Tibial artery (tissue), 4 donors: ENCODE results near the gene THOC1.

Experiments
- DNase-seq, 2 donors: peaks; one replicate each; pipeline ENCODE4 v3.0.0-alpha.2; 2019
- H3K27ac ChIP-seq, 2 donors: fragments of 200-600 bp; sonication (generic) in 1 of 2; 1 replicate in 1 of 2; 2 replicates in 1 of 2; pipeline ENCODE4 v1.5.1; 2018 to 2019; ENCODE audit warnings: mild to moderate bottlenecking in 1 of 2
- H3K27me3 ChIP-seq, 2 donors: fragments of 200-600 bp; sonication (generic) in 1 of 2; one replicate each; pipeline versions ENCODE4 v1.5.1 to v1.6.0; 2016 to 2019
- H3K36me3 ChIP-seq, 3 donors: fragments of 200-600 bp; sonication (generic) in 2 of 3; one replicate each; pipeline ENCODE4 v1.5.1; 2016 to 2019; ENCODE audit warnings: mild to moderate bottlenecking in 2 of 3
- H3K4me1 ChIP-seq, 4 donors: fragments of 200-600 bp; sonication (generic) in 2 of 4; 1 replicate in 3 of 4; 2 replicates in 1 of 4; pipeline ENCODE4 v1.5.1; 2016 to 2019
- H3K4me3 ChIP-seq, 2 donors: fragments of 200-600 bp; sonication (generic) in 1 of 2; 1 replicate in 1 of 2; 2 replicates in 1 of 2; pipeline ENCODE4 v1.5.1; 2018 to 2019; ENCODE audit warnings: mild to moderate bottlenecking in 2 of 2
- H3K9me3 ChIP-seq, 3 donors: fragments of 200-600 bp; sonication (generic) in 1 of 3; one replicate each; pipeline ENCODE4 v1.5.1; 2016 to 2019
- intact Hi-C: fragments of 100-400 bp; cut with DNase I; formaldehyde crosslinking; loops from one replicate; pipeline ENCODE4 v1.15.0; 2023; ENCODE audit warnings: low total_unique reads
- TF ChIP-seq, protein P1 (sequence below), 2 experiments: fragments of 200-600 bp in 1 of 2; fragments of 450-650 bp in 1 of 2; IDR thresholded peaks; one replicate each; pipeline ENCODE4 v1.5.1; 2017 to 2019; ENCODE audit warnings: antibody characterized with exemption in 2 of 2, mild to moderate bottlenecking in 1 of 2, moderate library complexity in 1 of 2

THOC1 gene

DNA sequence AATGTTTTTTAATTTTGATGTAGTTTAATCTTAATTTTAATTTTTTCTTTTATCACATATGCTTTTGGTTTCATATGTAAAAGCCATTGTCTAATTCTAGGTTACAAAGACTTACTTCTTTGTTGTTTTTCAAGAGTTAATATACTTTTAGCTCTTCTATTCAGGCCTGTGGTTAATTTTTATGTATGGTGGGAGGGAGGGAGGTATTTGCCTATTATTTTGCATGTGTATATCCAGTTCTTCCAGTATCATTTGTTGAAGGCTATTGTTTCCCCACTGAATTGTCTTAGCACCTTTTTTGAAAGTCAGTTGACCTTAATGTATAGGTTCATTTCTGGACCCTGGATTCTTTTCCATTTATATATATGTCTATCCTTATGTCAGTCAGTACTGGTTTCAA is 86.1 kb downstream of the THOC1 start:
- intact Hi-C loops, result no loop called here
- no peaks in the 10 kb centered on the region for H3K27me3 ChIP-seq
- TF ChIP-seq, protein P1, sequence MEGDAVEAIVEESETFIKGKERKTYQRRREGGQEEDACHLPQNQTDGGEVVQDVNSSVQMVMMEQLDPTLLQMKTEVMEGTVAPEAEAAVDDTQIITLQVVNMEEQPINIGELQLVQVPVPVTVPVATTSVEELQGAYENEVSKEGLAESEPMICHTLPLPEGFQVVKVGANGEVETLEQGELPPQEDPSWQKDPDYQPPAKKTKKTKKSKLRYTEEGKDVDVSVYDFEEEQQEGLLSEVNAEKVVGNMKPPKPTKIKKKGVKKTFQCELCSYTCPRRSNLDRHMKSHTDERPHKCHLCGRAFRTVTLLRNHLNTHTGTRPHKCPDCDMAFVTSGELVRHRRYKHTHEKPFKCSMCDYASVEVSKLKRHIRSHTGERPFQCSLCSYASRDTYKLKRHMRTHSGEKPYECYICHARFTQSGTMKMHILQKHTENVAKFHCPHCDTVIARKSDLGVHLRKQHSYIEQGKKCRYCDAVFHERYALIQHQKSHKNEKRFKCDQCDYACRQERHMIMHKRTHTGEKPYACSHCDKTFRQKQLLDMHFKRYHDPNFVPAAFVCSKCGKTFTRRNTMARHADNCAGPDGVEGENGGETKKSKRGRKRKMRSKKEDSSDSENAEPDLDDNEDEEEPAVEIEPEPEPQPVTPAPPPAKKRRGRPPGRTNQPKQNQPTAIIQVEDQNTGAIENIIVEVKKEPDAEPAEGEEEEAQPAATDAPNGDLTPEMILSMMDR (IDR thresholded peaks at IDR 0.05), result no peak
- peaks cover 8 to 32% (median 31%) of the 10 kb centered on the region in 3 donors for H3K36me3 ChIP-seq
- H3K27ac ChIP-seq, result no peak overlapping the region
- no peaks in the 10 kb centered on the region for H3K9me3 ChIP-seq
- peaks cover 0 to 20% (median 10%) of the 10 kb centered on the region in 4 donors for H3K4me1 ChIP-seq
- no peak overlapping the region for H3K4me3 ChIP-seq
- DNase-seq, result no peak

DNA sequence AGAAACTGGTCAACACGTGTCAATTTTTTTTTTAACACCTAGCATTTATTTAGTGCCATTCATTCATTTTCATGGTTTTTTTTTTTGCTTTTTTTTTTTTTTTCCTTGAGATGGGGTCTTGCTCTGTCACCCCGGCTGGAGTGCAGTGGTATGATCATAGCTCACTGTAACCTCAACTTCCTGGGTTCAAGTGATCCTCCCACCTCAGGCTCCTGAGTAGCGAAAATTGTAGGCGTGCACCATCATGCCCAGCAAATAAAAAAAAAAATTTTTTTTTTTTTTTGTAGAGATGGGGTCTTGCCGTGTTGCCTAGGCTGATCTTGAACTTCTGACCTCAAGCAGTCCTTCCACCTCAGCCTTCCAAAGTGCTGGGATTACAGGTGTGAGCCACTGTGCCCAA is 88.3 kb downstream of the THOC1 start:
- intact Hi-C loops, result no loop called here

DNA sequence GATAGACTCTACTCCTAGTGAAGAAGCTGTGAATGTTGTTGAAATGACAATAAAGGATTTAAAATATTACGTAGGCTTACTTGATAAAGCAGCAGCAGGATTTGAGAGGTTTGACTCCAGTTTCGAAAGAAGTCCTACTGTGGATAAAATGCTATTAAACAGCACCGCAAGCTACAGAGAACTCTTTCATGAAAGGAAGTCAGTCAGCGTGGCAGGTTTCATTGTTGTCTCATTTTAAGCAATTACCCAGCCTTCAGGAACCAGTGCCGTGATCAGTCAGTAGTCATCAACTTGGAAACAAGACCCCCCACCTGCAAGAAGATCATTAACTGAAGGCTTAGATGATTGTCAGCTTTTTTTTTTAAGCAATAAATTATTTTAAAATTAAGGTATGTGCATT is 95.5 kb downstream of the THOC1 start:
- Histone ChIP-seq H3K27ac (no peak overlapping the region), H3K4me1 (no peaks in the 10 kb centered on the region), H3K27me3 (no peaks in the 10 kb centered on the region), H3K9me3 (no peaks in the 10 kb centered on the region), H3K4me3 (no peak overlapping the region), H3K36me3 (peaks cover 20 to 55% (median 27%) of the 10 kb centered on the region in 3 donors)
- DNase-seq, result no peak
- intact Hi-C loops, result no loop called here
- TF ChIP-seq, protein P1 (IDR thresholded peaks at IDR 0.05), result no peak

More for the DNA sequence above, 88.3 kb downstream of the THOC1 start:
- peaks cover 0 to 17% (median 9%) of the 10 kb centered on the region in 4 donors for H3K4me1 ChIP-seq
- no peak overlapping the region for H3K4me3 ChIP-seq
- no peaks in the 10 kb centered on the region for H3K27me3 ChIP-seq
- peaks cover 0 to 25% (median 24%) of the 10 kb centered on the region in 3 donors for H3K36me3 ChIP-seq
- DNase-seq, result no peak
- TF ChIP-seq, protein P1 (IDR thresholded peaks at IDR 0.05), result no peak
- no peaks in the 10 kb centered on the region for H3K9me3 ChIP-seq
- no peak overlapping the region for H3K27ac ChIP-seq
